NB4 (cell line): ENCODE data around the gene OTUD3.

ENCODE experiments used
- MYC ChIP-seq: IDR thresholded peaks from 2 replicates; pipeline ENCODE4 v1.6.1; 2011; ENCODE audit warnings: low read depth, low read length
- POLR2A ChIP-seq: IDR thresholded peaks from 2 replicates; pipeline ENCODE4 v1.6.1; 2011; ENCODE audit warnings: mild to moderate bottlenecking; ENCODE audit not compliant: insufficient read length; ENCODE audit errors: extremely low read depth
- TF ChIP-seq, protein P1 (sequence below): IDR thresholded peaks from one replicate; pipeline ENCODE4 v1.5.1; 2012; ENCODE audit warnings: low read depth, low read length

DNA sequence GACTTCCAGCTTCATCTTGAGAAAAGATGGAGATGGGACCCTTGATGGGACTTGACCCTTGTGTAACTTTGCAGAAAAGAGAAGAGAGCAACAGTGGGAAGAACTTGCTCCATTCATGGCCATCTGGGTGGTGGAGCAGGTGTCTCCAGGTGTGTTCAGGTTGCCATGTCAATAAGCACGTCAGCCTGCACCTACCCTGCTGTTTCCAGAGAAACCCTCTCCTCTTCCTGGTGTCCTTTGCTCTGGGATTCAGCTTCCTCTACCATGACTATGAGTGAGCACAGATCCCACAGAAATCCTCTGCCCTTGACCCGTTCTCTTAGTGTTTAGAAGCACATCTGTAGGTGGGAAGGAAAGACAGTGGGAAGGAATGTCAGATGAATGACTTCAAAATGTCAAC, 21.8 kb upstream of the OTUD3 start:
- TF ChIP-seq, protein P1, sequence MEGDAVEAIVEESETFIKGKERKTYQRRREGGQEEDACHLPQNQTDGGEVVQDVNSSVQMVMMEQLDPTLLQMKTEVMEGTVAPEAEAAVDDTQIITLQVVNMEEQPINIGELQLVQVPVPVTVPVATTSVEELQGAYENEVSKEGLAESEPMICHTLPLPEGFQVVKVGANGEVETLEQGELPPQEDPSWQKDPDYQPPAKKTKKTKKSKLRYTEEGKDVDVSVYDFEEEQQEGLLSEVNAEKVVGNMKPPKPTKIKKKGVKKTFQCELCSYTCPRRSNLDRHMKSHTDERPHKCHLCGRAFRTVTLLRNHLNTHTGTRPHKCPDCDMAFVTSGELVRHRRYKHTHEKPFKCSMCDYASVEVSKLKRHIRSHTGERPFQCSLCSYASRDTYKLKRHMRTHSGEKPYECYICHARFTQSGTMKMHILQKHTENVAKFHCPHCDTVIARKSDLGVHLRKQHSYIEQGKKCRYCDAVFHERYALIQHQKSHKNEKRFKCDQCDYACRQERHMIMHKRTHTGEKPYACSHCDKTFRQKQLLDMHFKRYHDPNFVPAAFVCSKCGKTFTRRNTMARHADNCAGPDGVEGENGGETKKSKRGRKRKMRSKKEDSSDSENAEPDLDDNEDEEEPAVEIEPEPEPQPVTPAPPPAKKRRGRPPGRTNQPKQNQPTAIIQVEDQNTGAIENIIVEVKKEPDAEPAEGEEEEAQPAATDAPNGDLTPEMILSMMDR, result no peak
- TF ChIP-seq POLR2A (no peak), MYC (no peak)
